K562 (cell line): ENCODE measurements around the gene CYP2A6. TPM values are rescaled to one million over a fixed set of nuclear protein-coding genes. Genes with fewer than 3 reads are reported as not detected.
A peak's percentile ranks its signal among the peaks of the same experiment; 100 is the strongest.
"Not testable (repeated sequence)": the region's sequence is repeated elsewhere in the genome, so short reads cannot be mapped to it uniquely, and the experiment has no call there.

Source experiments
- ARNT ChIP-seq, 2 experiments: fragments of 450-650 bp; IDR thresholded peaks; 2 replicates each; pipeline ENCODE4 v1.6.1; 2016; ENCODE audit warnings: mild to moderate bottlenecking in 1 of 2
- ERF ChIP-seq: fragments of 450-650 bp; formaldehyde crosslinking; IDR thresholded peaks from 2 replicates; pipeline ENCODE4 v1.4.0; 2020; ENCODE audit warnings: mild to moderate bottlenecking, mixed read lengths
- GABPB1 ChIP-seq: sonication (generic); formaldehyde crosslinking; IDR thresholded peaks from 2 replicates; pipeline ENCODE4 v1.8.0; 2022; ENCODE audit warnings: mild to moderate bottlenecking, missing genetic modification reagents
- MECOM ChIP-seq: fragments of 250-450 bp; sonication (Bioruptor Pico); IDR thresholded peaks from 2 replicates; pipeline ENCODE4 v1.8.0; 2022; ENCODE audit warnings: inconsistent platforms
- MGA ChIP-seq: fragments of 450-650 bp; IDR thresholded peaks from 2 replicates; pipeline ENCODE4 v1.6.1; 2016; ENCODE audit warnings: mild to moderate bottlenecking, moderate library complexity
- MITF ChIP-seq: IDR thresholded peaks from 2 replicates; pipeline ENCODE4 v1.6.1; 2014; ENCODE audit warnings: antibody characterized with exemption
- NFIC ChIP-seq: fragments of 450-650 bp; IDR thresholded peaks from 2 replicates; pipeline ENCODE4 v1.6.1; 2017; ENCODE audit warnings: mild to moderate bottlenecking, inconsistent platforms
- NR2C1 ChIP-seq, 2 experiments: fragments of 450-650 bp; IDR thresholded peaks; 2 replicates each; pipeline ENCODE4 v1.6.1; 2017; ENCODE audit warnings: mild to moderate bottlenecking in 2 of 2, antibody characterized with exemption in 1 of 2, inconsistent platforms in 1 of 2, missing compliant biosample characterization in 1 of 2, missing genetic modification characterization in 1 of 2
- NR2F6 ChIP-seq: fragments of 450-650 bp; formaldehyde crosslinking; IDR thresholded peaks from 2 replicates; pipeline ENCODE4 v1.4.0; 2020; ENCODE audit warnings: mild to moderate bottlenecking
- POLR2AphosphoS5 ChIP-seq: IDR thresholded peaks from 2 replicates; pipeline ENCODE4 v1.6.1; 2011; ENCODE audit warnings: mild to moderate bottlenecking, low read depth, low read length, moderate library complexity; ENCODE audit not compliant: control insufficient read depth, insufficient read depth
- SMAD4 ChIP-seq: fragments of 250-450 bp; sonication (Bioruptor Pico); conservative IDR thresholded peaks from 2 replicates; pipeline ENCODE4 v1.8.0; 2021; ENCODE audit warnings: inconsistent platforms, mild to moderate bottlenecking, moderate library complexity
- ZNF740 ChIP-seq, 3 experiments: fragments of 200-800 bp in 1 of 3; sonication (Bioruptor generic) in 1 of 3; sonication (generic) in 1 of 3; formaldehyde crosslinking in 1 of 3; IDR thresholded peaks; 2 replicates each; pipeline versions ENCODE4 v1.6.1 to v1.8.0; 2016 to 2022; ENCODE audit warnings: mild to moderate bottlenecking in 2 of 3, missing compliant biosample characterization in 2 of 3, missing genetic modification characterization in 2 of 3, missing genetic modification reagents in 1 of 3
- polyA plus RNA-seq, 8 experiments: library from polyadenylated mRNA; depleted of rRNA in 4 of 8; stranded (reverse) in 5 of 8; unstranded in 3 of 8; fragments of >200 nt; fragmentation: Nextera tagmentation in 2 of 8; fragmentation: Illumina TruSeq in 1 of 8; extraction: Ambion mirVana in 2 of 8; extraction: Trizol in 1 of 8; gene quantifications; 2 replicates each; pipeline versions ENCODE4 v1.2.1 to v1.2.3, GENCODE V29; 2011 to 2014; ENCODE audit warnings: inconsistent platforms in 1 of 8, missing spikeins in 1 of 8
- total RNA-seq, 7 experiments: library from RNA; depleted of rRNA in 6 of 7; stranded (reverse); fragments of >200 nt in 6 of 7; fragmentation: Illumina TruSeq in 2 of 7; extraction: Trizol in 2 of 7; gene quantifications; 2 replicates each; pipeline versions ENCODE4 v1.2.1 to v1.2.3, GENCODE V29; 2011 to 2021; ENCODE audit warnings: low replicate concordance in 1 of 7

Gene CYP2A6
- total and polyA plus RNA-seq, 9 of the 15 experiments (the other 6 are each of a cell fraction or from before 2014, with no cell fraction given) = 0.31 TPM; not detected in 8

GRCh38 chr19:40822704-40823553 is 27.3 kb downstream of the CYP2A6 start (continued):
- TF ChIP-seq MGA (peak; percentile 89), ERF (CRISPR knock-in tag) (0 out of 2 replicates have a peak, but pooled peaks have one; percentile 67), NFIC (peak; percentile 81), ZNF740 (tag; IDR thresholded peaks at IDR 0.05) (peak in 1 of 2 experiments; percentile 81; a peak in 2 of 4 replicates), MECOM (CRISPR knock-in tag) (peak; percentile 84), POLR2AphosphoS5 (peak; percentile 81; the same call in 1 of the 2 replicates), NR2F6 (CRISPR knock-in tag) (0 out of 2 replicates have a peak, but pooled peaks have one; percentile 23), NR2C1 (tag; IDR thresholded peaks at IDR 0.05) (peak; percentile 82), MITF (peak; percentile 49; the same call in 1 of the 2 replicates), SMAD4 (CRISPR knock-in tag) (peak; percentile 95), ARNT (IDR thresholded peaks at IDR 0.05) (peak; percentile 62 to 67; a peak in 1 of 4 replicates), GABPB1 (CRISPR knock-in tag) (0 out of 2 replicates have a peak, but pooled peaks have one; percentile 17)
- TF ChIP-seq ZNF740 (CRISPR knock-in tag; IDR thresholded peaks at IDR 0.05); NR2C1 (IDR thresholded peaks at IDR 0.05): not testable (repeated sequence)
